ENCODE results near the gene GPR143.

GPR143 gene

DNA sequence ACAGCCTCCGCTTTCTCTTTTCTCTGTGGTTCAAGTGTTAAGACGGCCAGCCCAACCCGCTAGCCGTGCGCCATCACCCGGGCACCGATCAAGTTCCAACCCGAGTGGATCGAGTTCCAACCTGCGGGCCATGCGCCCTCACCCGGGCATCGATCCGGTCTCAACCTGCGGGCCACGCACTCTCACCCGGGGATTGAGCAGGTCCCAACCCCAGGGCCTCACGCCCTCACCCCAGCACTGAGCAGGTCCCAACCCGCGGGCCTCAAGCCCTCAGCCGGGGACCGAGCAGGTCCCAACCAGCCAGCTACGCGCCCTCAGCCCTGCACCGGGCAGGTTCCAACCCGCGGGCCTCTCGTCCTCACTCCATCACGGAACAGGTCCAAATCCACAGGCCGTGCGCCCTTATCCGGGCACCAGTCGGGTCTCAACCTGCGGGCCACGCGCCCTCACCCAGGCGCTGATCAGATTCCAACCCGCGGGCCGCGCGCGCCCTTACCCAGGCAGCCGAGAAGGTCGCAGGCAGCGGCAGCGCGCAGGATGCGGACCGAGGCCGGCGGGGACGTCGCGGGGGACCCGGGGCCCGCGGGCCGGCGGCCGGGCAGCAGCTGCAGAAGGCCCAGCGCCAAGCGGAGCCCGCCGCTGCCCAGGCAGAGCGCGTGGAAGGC lies 443 bp downstream of the GPR143 start:
- TF ChIP-seq, protein P1, sequence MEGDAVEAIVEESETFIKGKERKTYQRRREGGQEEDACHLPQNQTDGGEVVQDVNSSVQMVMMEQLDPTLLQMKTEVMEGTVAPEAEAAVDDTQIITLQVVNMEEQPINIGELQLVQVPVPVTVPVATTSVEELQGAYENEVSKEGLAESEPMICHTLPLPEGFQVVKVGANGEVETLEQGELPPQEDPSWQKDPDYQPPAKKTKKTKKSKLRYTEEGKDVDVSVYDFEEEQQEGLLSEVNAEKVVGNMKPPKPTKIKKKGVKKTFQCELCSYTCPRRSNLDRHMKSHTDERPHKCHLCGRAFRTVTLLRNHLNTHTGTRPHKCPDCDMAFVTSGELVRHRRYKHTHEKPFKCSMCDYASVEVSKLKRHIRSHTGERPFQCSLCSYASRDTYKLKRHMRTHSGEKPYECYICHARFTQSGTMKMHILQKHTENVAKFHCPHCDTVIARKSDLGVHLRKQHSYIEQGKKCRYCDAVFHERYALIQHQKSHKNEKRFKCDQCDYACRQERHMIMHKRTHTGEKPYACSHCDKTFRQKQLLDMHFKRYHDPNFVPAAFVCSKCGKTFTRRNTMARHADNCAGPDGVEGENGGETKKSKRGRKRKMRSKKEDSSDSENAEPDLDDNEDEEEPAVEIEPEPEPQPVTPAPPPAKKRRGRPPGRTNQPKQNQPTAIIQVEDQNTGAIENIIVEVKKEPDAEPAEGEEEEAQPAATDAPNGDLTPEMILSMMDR (IDR thresholded peaks at IDR 0.05; ENCODE audit: low read depth, low read length): no peak

DNA sequence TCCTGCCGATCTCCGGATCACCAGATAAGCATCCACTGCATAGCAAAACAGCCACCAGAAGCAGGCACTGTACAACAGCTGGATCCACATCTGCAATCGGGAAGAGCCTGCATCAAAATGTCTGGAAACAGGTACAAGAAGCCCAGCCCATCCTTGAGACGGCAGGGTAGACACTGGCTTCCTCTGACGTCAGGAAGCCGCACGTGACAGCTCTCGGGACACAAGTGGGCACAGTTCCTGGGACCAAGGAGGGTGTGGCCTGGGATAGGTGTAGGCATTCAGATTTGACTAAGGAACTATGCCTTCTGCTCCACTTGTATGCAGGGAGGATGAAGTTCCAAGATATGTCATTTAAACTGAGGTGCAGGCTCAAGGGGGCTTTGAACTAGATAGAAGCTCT lies 6.3 kb downstream of the GPR143 start:
- no peak for DNase-seq (ENCODE audit: extremely low read depth, low read depth)
- TF ChIP-seq, protein P1 (IDR thresholded peaks at IDR 0.05; ENCODE audit: low read depth, low read length): no peak

More for the DNA sequence above, 443 bp downstream of the GPR143 start:
- no peak for DNase-seq (ENCODE audit: extremely low read depth, low read depth)

DNA sequence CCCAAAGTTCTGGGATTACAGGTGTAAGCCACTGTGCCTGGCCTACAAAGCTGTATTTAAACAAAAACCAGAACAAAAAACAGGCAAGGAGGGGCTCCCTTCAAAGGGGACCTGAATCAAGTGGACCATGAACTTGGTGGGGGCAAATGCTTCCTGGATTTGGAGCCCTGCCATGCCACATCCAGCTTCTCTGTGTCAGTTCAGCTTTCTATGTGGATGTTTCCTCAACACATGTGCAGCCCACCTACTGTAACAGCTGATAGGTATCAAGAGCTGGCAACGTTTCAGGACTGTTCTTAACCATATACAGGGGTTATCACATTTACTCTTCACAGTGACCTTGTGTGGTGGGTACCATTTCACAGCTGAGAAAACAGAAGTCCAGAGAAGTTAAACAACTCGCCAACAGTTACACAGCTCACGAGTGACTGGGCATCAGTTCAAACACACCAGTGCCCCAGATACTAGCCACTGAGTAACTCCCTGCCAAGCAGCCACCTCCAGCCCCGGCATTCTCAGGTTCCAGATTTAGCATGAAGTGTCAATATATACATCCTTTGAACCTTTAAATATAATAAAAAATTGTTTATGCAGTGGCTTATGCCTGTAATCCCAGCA lies 7.5 kb downstream of the GPR143 start:
- DNase-seq (ENCODE audit: extremely low read depth, low read depth): no peak
- TF ChIP-seq, protein P1 (IDR thresholded peaks at IDR 0.05; ENCODE audit: low read depth, low read length): no peak

DNA sequence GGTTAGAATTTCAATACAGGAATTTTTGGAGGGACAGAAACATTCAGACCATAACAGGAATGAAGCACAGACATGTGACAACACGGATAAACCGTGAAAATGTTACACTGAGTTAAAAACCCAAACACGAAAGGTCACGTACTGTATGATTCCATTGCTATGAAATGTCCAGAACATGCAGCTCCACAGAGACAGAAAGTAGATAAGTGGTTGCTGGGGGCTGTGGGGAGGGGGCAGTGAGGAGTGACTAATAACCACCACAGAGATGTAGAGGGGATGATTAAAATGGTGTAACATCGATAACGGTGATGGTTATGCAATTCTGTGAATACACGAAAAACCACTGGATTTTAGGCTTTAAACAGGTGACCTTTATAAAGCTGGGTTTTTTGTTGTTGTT lies 8.3 kb downstream of the GPR143 start:
- DNase-seq (ENCODE audit: extremely low read depth, low read depth): no peak
- TF ChIP-seq, protein P1 (IDR thresholded peaks at IDR 0.05; ENCODE audit: low read depth, low read length): no peak

DNA sequence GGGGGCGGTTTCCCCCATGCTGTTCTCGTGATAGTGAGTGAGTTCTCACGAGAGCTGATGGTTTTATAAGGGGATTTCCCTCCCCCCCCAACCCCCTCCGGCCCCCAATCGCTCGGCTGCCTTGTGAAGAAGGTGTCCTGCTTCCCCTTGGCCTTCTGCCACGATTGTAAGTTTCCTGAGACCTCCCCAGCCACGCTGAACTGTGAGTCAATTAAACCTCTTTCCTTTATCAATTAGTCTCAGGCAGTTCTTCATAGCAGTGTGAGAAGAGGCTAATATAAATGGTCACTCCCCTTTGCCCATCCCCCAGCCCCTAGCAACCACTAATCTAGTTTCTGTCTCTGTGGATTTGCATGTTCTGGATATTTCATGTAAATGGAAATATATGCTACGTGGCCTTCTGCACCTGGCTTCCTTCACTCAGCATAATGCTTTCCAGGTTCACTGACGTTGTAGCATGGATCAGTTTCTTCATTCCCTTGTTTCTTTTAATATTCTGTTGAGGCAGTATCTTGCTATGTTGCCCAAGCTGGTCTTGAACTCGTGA lies 16.4 kb downstream of the GPR143 start:
- TF ChIP-seq, protein P1 (IDR thresholded peaks at IDR 0.05; ENCODE audit: low read depth, low read length): no peak
- DNase-seq (ENCODE audit: extremely low read depth, low read depth): no peak

DNA sequence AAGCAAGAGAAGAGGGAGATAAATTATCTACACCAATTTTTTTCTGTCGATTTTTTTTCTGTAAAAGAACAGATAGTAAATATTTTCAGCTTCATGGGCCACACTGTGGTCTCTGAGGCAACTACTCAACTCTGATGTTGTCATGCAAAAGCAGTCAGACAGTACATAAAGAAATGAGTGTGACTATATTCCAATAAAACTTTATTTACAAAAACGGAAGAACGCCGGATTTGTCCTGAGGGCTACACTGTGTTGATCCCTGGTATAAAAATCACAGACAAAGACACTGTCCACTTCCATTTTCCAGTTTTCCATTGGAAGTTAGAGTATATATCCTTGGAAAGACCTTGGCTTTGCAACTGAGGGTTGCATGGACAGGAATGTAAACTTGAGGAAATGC lies 18.0 kb downstream of the GPR143 start:
- DNase-seq (ENCODE audit: extremely low read depth, low read depth): no peak
- TF ChIP-seq, protein P1 (IDR thresholded peaks at IDR 0.05; ENCODE audit: low read depth, low read length): no peak

DNA sequence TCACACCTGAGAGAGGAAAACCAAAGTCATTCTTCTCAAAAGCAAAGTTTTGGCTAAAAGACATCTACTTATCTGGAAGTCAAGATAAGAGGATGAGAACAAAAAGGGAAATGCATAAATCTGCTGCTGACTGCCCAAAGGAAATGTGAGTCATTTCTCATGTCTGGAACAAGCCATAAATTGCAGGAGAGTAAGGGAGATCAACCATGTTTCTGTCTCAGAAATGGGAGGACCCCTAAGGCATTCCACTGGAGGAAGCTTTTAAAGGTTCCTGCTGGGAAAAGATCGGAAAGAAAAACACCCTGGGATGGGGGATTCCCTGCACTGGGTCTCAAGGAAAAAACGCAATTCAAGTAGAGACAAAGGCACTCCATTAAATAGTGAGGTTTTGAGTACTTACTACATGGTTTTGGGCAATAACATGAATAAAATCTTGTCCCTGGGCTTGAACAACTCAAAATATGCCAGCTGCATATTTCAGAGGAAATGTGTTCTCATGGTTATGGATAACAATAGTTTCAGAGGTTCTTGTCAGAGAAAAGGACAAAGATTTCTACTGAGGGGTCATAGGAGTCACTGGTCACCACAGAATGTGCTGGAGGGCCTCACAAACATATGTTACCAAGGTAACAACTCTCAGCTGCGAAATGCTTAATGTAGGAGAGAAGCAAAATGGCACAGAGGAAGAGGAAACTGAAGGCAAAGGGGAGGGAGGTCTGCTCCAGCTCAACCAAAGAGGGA lies 19.3 kb downstream of the GPR143 start:
- TF ChIP-seq, protein P1 (IDR thresholded peaks at IDR 0.05; ENCODE audit: low read depth, low read length): no peak
- DNase-seq (ENCODE audit: extremely low read depth, low read depth): no peak

All from AG09319 (cell line).